ENCODE results near the gene MYLK4.

The MYLK4 gene

GRCh38 chr6:2731281-2731909 lies 19.3 kb downstream of the MYLK4 start:
- H3K4me3 ChIP-seq (ENCODE audit: low read length, poor library complexity, severe bottlenecking): no peak overlapping the region
- no peaks in the 10 kb centered on the region for H3K9me3 ChIP-seq (ENCODE audit: insufficient read depth, low read depth, low read length)
- H4K20me1 ChIP-seq (ENCODE audit: insufficient read depth, low read length, poor library complexity, severe bottlenecking): no peaks in the 10 kb centered on the region
- no peak overlapping the region for H3K4me2 ChIP-seq (ENCODE audit: low read depth, low read length, poor library complexity, severe bottlenecking)
- peaks cover 51% of the 10 kb centered on the region for H3K4me1 ChIP-seq (ENCODE audit: insufficient read depth, low read length, poor library complexity, severe bottlenecking)
- no peaks in the 10 kb centered on the region for H3K27me3 ChIP-seq (ENCODE audit: insufficient read depth, low read length, poor library complexity, severe bottlenecking)
- no peaks in the 10 kb centered on the region for H3K9me2 ChIP-seq (replicated peaks; ENCODE audit: low read depth, low read length)
- no peaks in the 10 kb centered on the region for H3K79me2 ChIP-seq (ENCODE audit: insufficient read depth, low read length)
- H2AFZ ChIP-seq (ENCODE audit: low read length): no peak overlapping the region
- H3K36me3 ChIP-seq (ENCODE audit: insufficient read depth, low read length): no peaks in the 10 kb centered on the region
- no peaks in the 10 kb centered on the region for H3F3A ChIP-seq (ENCODE audit: low read depth)
- no peak overlapping the region for H3K9ac ChIP-seq (ENCODE audit: low read depth, low read length, poor library complexity, severe bottlenecking)
- no peak for TF ChIP-seq CTCF (conservative IDR thresholded peaks at IDR 0.05; ENCODE audit: low read length)
- no peak for TF ChIP-seq EZH2phosphoT487 (IDR thresholded peaks at IDR 0.05; ENCODE audit: borderline replicate concordance)

- TF ChIP-seq CTCF (conservative IDR thresholded peaks at IDR 0.05; ENCODE audit: low read length) (no peak), EZH2phosphoT487 (IDR thresholded peaks at IDR 0.05; ENCODE audit: borderline replicate concordance) (no peak)
- no peaks in the 10 kb centered on the region for H3F3A ChIP-seq (ENCODE audit: low read depth)
- H3K79me2 ChIP-seq (ENCODE audit: insufficient read depth, low read length): no peaks in the 10 kb centered on the region
- no peaks in the 10 kb centered on the region for H3K9me2 ChIP-seq (replicated peaks; ENCODE audit: low read depth, low read length)
- no peak overlapping the region for H3K9ac ChIP-seq (ENCODE audit: low read depth, low read length, poor library complexity, severe bottlenecking)
- H3K4me2 ChIP-seq (ENCODE audit: low read depth, low read length, poor library complexity, severe bottlenecking): peak overlapping the region; percentile 4
- peaks cover 59% of the 10 kb centered on the region for H3K4me1 ChIP-seq (ENCODE audit: insufficient read depth, low read length, poor library complexity, severe bottlenecking)
- H3K36me3 ChIP-seq (ENCODE audit: insufficient read depth, low read length): no peaks in the 10 kb centered on the region
- H4K20me1 ChIP-seq (ENCODE audit: insufficient read depth, low read length, poor library complexity, severe bottlenecking): no peaks in the 10 kb centered on the region
- no peaks in the 10 kb centered on the region for H3K27me3 ChIP-seq (ENCODE audit: insufficient read depth, low read length, poor library complexity, severe bottlenecking)
- H2AFZ ChIP-seq (ENCODE audit: low read length): no peak overlapping the region
- H3K9me3 ChIP-seq (ENCODE audit: insufficient read depth, low read depth, low read length): no peaks in the 10 kb centered on the region
- H3K4me3 ChIP-seq (ENCODE audit: low read length, poor library complexity, severe bottlenecking): no peak overlapping the region
Observed at GRCh38 chr6:2730353-2731107, 20.2 kb downstream of the MYLK4 start.

- H3F3A ChIP-seq (ENCODE audit: low read depth): no peaks in the 10 kb centered on the region
- no peak for TF ChIP-seq CTCF (conservative IDR thresholded peaks at IDR 0.05; ENCODE audit: low read length)
- no peak for TF ChIP-seq EZH2phosphoT487 (IDR thresholded peaks at IDR 0.05; ENCODE audit: borderline replicate concordance)
- no peak overlapping the region for H3K4me3 ChIP-seq (ENCODE audit: low read length, poor library complexity, severe bottlenecking)
- H3K4me1 ChIP-seq (ENCODE audit: insufficient read depth, low read length, poor library complexity, severe bottlenecking): peaks cover 61% of the 10 kb centered on the region
- H3K36me3 ChIP-seq (ENCODE audit: insufficient read depth, low read length): no peaks in the 10 kb centered on the region
- no peaks in the 10 kb centered on the region for H3K27me3 ChIP-seq (ENCODE audit: insufficient read depth, low read length, poor library complexity, severe bottlenecking)
- H4K20me1 ChIP-seq (ENCODE audit: insufficient read depth, low read length, poor library complexity, severe bottlenecking): no peaks in the 10 kb centered on the region
- no peaks in the 10 kb centered on the region for H3K79me2 ChIP-seq (ENCODE audit: insufficient read depth, low read length)
- H3K9me2 ChIP-seq (replicated peaks; ENCODE audit: low read depth, low read length): no peaks in the 10 kb centered on the region
- no peak overlapping the region for H2AFZ ChIP-seq (ENCODE audit: low read length)
- no peaks in the 10 kb centered on the region for H3K9me3 ChIP-seq (ENCODE audit: insufficient read depth, low read depth, low read length)
- no peak overlapping the region for H3K4me2 ChIP-seq (ENCODE audit: low read depth, low read length, poor library complexity, severe bottlenecking)
- no peak overlapping the region for H3K9ac ChIP-seq (ENCODE audit: low read depth, low read length, poor library complexity, severe bottlenecking)
Observed at GRCh38 chr6:2729921-2730320, 20.8 kb downstream of the MYLK4 start.

Data from Loucy (cell line).